ENCODE data around the gene PKHD1.

The PKHD1 gene

DNA sequence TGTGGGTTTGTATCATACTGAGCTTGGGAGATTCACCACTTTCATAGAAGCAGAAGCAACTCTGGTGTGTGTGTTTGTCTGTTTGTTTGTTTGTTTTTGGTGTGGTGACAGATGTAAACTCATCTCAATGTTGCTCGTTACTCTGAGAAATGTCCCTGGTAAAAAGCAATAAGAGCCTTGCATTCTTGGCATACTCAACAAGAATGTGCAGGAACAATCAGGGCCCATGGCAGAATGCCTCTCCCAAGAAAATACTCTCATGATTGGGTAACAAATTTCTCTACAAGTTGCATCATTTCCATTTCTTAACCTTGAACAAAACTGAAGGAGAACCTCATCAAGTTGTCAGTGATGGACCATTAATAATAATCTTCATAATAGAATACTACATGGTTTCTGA lies 43.0 kb upstream of the PKHD1 start:
- no peak for TF ChIP-seq PPARA (CRISPR knock-in tag; IDR thresholded peaks at IDR 0.05; ENCODE audit: borderline replicate concordance)
- TF ChIP-seq TCF4 (CRISPR knock-in tag; IDR thresholded peaks at IDR 0.05; ENCODE audit: borderline replicate concordance) = no peak
- no peak for ATAC-seq

DNA sequence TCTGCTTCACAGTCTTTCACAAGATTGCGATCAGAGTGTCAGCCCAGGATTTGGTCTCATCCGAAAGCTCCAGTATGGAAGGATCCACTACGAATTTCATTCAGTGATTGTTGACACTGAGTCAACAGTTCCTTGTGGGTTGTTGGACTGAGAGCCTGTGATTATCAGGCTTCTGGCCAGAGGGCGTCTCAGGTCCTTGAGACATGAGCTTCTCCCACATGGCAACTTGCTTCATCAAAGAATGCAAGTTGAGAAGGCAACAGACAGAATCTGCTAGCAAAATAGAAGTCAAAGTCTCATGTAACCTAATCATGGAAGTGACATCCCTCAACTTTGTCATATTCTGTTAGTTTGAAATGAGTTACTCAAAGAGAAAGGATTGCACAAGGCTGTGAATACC lies 40.5 kb upstream of the PKHD1 start:
- ATAC-seq = no peak
- no peak for TF ChIP-seq RARB (CRISPR knock-in tag; IDR thresholded peaks at IDR 0.05)

DNA sequence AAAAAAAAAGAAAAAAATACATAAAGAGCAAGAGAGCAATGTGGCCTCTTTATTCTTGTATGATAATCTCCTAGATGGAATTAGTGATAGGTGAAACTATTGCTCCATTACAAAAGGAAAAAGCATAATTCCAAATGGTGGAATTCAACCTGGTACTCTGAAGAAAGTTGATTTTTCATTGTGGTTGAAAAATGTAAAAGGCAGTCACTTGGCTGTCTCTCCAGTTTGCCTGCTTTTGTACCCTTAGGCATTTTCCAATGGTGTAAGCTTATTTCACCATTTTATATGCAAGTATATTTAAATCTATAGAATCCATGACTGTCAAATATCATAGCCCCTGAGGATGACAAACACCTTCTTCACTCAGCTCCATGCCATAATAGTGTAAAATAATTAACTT lies 38.8 kb upstream of the PKHD1 start:
- TF ChIP-seq, protein P1, sequence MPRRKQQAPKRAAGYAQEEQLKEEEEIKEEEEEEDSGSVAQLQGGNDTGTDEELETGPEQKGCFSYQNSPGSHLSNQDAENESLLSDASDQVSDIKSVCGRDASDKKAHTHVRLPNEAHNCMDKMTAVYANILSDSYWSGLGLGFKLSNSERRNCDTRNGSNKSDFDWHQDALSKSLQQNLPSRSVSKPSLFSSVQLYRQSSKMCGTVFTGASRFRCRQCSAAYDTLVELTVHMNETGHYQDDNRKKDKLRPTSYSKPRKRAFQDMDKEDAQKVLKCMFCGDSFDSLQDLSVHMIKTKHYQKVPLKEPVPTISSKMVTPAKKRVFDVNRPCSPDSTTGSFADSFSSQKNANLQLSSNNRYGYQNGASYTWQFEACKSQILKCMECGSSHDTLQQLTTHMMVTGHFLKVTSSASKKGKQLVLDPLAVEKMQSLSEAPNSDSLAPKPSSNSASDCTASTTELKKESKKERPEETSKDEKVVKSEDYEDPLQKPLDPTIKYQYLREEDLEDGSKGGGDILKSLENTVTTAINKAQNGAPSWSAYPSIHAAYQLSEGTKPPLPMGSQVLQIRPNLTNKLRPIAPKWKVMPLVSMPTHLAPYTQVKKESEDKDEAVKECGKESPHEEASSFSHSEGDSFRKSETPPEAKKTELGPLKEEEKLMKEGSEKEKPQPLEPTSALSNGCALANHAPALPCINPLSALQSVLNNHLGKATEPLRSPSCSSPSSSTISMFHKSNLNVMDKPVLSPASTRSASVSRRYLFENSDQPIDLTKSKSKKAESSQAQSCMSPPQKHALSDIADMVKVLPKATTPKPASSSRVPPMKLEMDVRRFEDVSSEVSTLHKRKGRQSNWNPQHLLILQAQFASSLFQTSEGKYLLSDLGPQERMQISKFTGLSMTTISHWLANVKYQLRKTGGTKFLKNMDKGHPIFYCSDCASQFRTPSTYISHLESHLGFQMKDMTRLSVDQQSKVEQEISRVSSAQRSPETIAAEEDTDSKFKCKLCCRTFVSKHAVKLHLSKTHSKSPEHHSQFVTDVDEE (CRISPR knock-in tag; IDR thresholded peaks at IDR 0.05) = no peak
- TF ChIP-seq RARB (CRISPR knock-in tag; IDR thresholded peaks at IDR 0.05) (no peak), ISL1 (CRISPR knock-in tag; IDR thresholded peaks at IDR 0.05) (no peak), PPARA (CRISPR knock-in tag; IDR thresholded peaks at IDR 0.05; ENCODE audit: borderline replicate concordance) (no peak), TOX (CRISPR knock-in tag; IDR thresholded peaks at IDR 0.05; ENCODE audit: borderline replicate concordance) (no peak), GLIS3 (CRISPR knock-in tag; IDR thresholded peaks at IDR 0.05) (no peak), CSDC2 (CRISPR knock-in tag; IDR thresholded peaks at IDR 0.05) (no peak), ZNF8 (CRISPR knock-in tag; IDR thresholded peaks at IDR 0.05) (no peak), SNAI2 (CRISPR knock-in tag; IDR thresholded peaks at IDR 0.05) (no peak), OSR1 (CRISPR knock-in tag; IDR thresholded peaks at IDR 0.05) (no peak), TCF4 (CRISPR knock-in tag; IDR thresholded peaks at IDR 0.05; ENCODE audit: borderline replicate concordance) (no peak), ESRRG (CRISPR knock-in tag; IDR thresholded peaks at IDR 0.05) (no peak), BACH2 (CRISPR knock-in tag; IDR thresholded peaks at IDR 0.05; ENCODE audit: borderline replicate concordance) (no peak), ZFP30 (CRISPR knock-in tag; IDR thresholded peaks at IDR 0.05) (no peak), ZFP3 (CRISPR knock-in tag; IDR thresholded peaks at IDR 0.05) (no peak)
- TF ChIP-seq, protein P2, sequence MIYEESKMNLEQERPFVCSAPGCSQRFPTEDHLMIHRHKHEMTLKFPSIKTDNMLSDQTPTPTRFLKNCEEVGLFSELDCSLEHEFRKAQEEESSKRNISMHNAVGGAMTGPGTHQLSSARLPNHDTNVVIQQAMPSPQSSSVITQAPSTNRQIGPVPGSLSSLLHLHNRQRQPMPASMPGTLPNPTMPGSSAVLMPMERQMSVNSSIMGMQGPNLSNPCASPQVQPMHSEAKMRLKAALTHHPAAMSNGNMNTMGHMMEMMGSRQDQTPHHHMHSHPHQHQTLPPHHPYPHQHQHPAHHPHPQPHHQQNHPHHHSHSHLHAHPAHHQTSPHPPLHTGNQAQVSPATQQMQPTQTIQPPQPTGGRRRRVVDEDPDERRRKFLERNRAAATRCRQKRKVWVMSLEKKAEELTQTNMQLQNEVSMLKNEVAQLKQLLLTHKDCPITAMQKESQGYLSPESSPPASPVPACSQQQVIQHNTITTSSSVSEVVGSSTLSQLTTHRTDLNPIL (CRISPR knock-in tag; IDR thresholded peaks at IDR 0.05; ENCODE audit: low read depth) = no peak
- TF ChIP-seq, protein P3, sequence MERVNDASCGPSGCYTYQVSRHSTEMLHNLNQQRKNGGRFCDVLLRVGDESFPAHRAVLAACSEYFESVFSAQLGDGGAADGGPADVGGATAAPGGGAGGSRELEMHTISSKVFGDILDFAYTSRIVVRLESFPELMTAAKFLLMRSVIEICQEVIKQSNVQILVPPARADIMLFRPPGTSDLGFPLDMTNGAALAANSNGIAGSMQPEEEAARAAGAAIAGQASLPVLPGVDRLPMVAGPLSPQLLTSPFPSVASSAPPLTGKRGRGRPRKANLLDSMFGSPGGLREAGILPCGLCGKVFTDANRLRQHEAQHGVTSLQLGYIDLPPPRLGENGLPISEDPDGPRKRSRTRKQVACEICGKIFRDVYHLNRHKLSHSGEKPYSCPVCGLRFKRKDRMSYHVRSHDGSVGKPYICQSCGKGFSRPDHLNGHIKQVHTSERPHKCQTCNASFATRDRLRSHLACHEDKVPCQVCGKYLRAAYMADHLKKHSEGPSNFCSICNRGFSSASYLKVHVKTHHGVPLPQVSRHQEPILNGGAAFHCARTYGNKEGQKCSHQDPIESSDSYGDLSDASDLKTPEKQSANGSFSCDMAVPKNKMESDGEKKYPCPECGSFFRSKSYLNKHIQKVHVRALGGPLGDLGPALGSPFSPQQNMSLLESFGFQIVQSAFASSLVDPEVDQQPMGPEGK (CRISPR knock-in tag; IDR thresholded peaks at IDR 0.05; ENCODE audit: borderline replicate concordance) = no peak
- TF ChIP-seq, protein P4, sequence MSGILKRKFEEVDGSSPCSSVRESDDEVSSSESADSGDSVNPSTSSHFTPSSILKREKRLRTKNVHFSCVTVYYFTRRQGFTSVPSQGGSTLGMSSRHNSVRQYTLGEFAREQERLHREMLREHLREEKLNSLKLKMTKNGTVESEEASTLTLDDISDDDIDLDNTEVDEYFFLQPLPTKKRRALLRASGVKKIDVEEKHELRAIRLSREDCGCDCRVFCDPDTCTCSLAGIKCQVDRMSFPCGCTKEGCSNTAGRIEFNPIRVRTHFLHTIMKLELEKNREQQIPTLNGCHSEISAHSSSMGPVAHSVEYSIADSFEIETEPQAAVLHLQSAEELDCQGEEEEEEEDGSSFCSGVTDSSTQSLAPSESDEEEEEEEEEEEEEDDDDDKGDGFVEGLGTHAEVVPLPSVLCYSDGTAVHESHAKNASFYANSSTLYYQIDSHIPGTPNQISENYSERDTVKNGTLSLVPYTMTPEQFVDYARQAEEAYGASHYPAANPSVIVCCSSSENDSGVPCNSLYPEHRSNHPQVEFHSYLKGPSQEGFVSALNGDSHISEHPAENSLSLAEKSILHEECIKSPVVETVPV (CRISPR knock-in tag; IDR thresholded peaks at IDR 0.05) = no peak
- no peak for ATAC-seq

DNA sequence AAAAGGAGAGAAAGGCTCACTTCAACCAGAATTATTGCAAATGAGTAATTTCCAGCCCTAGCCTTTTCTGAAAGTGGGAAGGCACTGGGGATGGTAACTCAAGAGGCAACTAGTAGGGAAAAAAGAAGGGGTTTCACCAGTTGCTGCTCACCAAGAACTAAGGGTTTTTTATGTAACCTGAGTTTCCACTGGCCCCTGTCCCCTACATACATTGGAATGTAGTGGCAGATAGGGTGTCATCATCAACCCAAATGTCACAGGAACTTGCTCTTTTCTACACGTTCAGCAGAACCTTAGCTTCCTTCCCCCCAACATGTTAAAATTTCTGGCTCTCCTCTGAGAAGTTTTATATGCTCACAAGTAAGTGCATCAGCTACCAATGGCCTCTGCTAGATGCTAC lies 38.2 kb upstream of the PKHD1 start:
- ATAC-seq = no peak
- TF ChIP-seq ISL1 (CRISPR knock-in tag; IDR thresholded peaks at IDR 0.05) (no peak), PPARA (CRISPR knock-in tag; IDR thresholded peaks at IDR 0.05; ENCODE audit: borderline replicate concordance) (no peak), RARB (CRISPR knock-in tag; IDR thresholded peaks at IDR 0.05) (no peak), ZNF565 (CRISPR knock-in tag; conservative IDR thresholded peaks at IDR 0.05; ENCODE audit: low read depth) (no peak), TCF4 (CRISPR knock-in tag; IDR thresholded peaks at IDR 0.05; ENCODE audit: borderline replicate concordance) (no peak), SNAI2 (CRISPR knock-in tag; IDR thresholded peaks at IDR 0.05) (no peak), TOX (CRISPR knock-in tag; IDR thresholded peaks at IDR 0.05; ENCODE audit: borderline replicate concordance) (no peak), BACH2 (CRISPR knock-in tag; IDR thresholded peaks at IDR 0.05; ENCODE audit: borderline replicate concordance) (no peak), ZFP3 (CRISPR knock-in tag; IDR thresholded peaks at IDR 0.05) (no peak), CSDC2 (CRISPR knock-in tag; IDR thresholded peaks at IDR 0.05) (no peak)
- TF ChIP-seq, protein P4 (CRISPR knock-in tag; IDR thresholded peaks at IDR 0.05) = no peak
- TF ChIP-seq, protein P5, sequence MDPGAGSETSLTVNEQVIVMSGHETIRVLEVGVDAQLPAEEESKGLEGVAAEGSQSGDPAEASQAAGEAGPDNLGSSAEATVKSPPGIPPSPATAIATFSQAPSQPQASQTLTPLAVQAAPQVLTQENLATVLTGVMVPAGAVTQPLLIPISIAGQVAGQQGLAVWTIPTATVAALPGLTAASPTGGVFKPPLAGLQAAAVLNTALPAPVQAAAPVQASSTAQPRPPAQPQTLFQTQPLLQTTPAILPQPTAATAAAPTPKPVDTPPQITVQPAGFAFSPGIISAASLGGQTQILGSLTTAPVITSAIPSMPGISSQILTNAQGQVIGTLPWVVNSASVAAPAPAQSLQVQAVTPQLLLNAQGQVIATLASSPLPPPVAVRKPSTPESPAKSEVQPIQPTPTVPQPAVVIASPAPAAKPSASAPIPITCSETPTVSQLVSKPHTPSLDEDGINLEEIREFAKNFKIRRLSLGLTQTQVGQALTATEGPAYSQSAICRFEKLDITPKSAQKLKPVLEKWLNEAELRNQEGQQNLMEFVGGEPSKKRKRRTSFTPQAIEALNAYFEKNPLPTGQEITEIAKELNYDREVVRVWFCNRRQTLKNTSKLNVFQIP (CRISPR knock-in tag; IDR thresholded peaks at IDR 0.05; ENCODE audit: borderline replicate concordance, low read depth) = no peak
- TF ChIP-seq, protein P2 (CRISPR knock-in tag; IDR thresholded peaks at IDR 0.05; ENCODE audit: low read depth) = no peak
- TF ChIP-seq, protein P3 (CRISPR knock-in tag; IDR thresholded peaks at IDR 0.05; ENCODE audit: borderline replicate concordance) = no peak
